A549 treated with dexamethasone at 1 μM for 4 hours (cell line): ENCODE data around the gene PPP3R1. TPM values are rescaled to one million over a fixed set of nuclear protein-coding genes. Genes with fewer than 3 reads are reported as not detected.

Source experiments
- total RNA-seq: library from RNA; stranded (reverse); fragments of 200-300 nt; extraction: Qiagen RNA extraction; gene quantifications from 5 replicates; pipeline ENCODE4 v1.2.3, GENCODE V29; 2022

The PPP3R1 gene
- 63.5 to 76.6 TPM (median 69.2 TPM) in 5 replicates for total RNA-seq

GRCh38 chr2:68252400-68253218 is at the start of gene PPP3R1:
PPP3R1 (minus strand) TSS chr2:68252532; CDS start chr2:68252127, 405 bp downstream.

DNA sequence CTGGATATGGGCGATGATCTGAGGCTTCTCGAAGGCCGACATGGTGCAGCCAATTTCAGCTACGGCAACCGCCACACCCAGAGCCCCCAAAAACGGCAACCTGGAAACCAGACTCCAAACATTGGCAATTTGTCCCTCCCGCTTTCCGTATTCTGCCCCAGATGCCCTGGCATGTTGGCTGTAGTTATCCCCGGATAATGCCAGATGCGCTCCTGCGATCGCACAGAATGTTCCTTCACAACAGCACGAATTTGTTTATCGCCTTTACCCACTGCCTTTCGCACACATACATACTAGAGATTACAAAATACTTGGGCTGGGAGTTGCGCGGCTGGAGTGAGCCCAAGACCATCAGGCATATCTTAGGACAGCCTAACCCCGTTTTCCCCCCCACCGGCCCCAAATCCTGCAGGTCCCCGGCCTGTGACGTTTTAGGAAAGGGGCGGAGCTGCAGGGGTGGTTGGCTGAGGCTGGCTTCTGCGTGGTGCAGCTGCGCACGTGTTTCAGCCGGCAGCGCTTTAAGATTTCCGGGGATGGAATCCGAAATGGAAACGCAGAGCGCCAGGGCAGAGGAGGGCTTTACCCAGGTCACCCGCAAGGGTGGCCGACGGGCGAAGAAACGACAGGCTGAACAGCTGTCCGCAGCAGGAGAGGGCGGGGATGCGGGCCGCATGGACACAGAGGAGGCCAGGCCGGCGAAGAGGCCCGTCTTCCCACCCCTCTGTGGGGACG is 94.8 kb downstream of the PPP3R1 start, which contains the start of gene PNO1:
PNO1 (plus strand) TSS at position 487 of the 732 bp plus-strand sequence; CDS start at position 534, 47 bp downstream.

Other genes starting within 250 kb of the PPP3R1 start
- gene C1D, start 189.5 kb downstream of the PPP3R1 start, total RNA-seq, result 25.8 to 50.8 TPM (median 28.2 TPM) in 5 replicates
- 52.9 to 62.2 TPM (median 55.9 TPM) in 5 replicates for gene PNO1, start 94.6 kb downstream of the PPP3R1 start, total RNA-seq
- gene CNRIP1, start 67.4 kb upstream of the PPP3R1 start, total RNA-seq, result 1.4 to 2.3 TPM (median 1.7 TPM) in 5 replicates
- gene PLEK, start 112.8 kb upstream of the PPP3R1 start, total RNA-seq, result not detected in 5 replicates
- gene FBXO48, start 214.8 kb upstream of the PPP3R1 start, total RNA-seq, result 0.43 to 0.64 TPM (median 0.53 TPM) in 5 replicates
- gene APLF, start 215.1 kb upstream of the PPP3R1 start, total RNA-seq, result 0.58 to 0.80 TPM (median 0.72 TPM) in 5 replicates